Medulla oblongata (tissue), 1 donor: ENCODE results near the gene CHP2.
"Not testable (repeated sequence)": the region's sequence is repeated elsewhere in the genome, so short reads cannot be mapped to it uniquely, and the experiment has no call there.

Experiments
- DNase-seq: peaks from one replicate; pipeline ENCODE4 v3.0.0-alpha.2; 2015; ENCODE audit errors: extremely low spot score

CHP2 gene

DNA sequence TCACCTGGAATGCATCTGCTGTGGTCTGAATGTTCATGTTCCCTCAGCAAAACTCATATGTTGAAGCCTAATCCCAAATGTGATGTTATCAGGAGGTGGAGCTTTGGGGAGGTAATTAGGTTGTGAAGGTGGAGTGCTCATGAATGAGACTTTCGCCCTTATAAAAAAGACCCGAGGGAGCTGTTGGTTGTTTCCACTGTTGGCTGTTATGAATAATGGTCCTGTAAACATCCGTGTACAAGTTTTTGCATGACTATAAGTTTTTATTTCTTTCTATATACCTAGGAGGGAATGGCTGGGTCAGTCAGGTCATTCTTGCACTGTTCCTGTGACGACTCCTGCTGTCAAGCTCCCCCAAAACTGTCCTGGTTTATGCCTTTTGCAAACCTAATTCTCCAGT lies 9.6 kb upstream of the CHP2 start:
- DNase-seq = no peak

DNA sequence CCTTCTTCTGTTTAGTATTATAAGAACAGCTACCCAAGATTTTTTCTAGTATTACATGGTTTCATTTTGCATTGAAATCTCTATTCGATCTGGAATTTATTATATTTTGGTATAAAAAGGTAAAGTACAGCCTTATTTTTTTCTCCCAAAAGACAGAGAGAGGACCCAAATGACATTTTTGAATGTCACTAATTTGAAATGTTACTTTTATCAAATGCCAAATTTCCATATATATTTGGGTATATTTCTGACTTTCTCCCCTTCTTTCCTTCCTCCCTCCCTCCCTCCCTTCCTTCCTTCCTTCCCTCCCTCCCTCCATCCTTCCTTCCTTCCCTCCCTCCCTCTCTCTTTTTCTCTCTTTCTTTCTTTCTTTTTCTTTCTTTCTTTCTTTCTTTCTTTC lies 6.2 kb upstream of the CHP2 start:
- no peak for DNase-seq

DNA sequence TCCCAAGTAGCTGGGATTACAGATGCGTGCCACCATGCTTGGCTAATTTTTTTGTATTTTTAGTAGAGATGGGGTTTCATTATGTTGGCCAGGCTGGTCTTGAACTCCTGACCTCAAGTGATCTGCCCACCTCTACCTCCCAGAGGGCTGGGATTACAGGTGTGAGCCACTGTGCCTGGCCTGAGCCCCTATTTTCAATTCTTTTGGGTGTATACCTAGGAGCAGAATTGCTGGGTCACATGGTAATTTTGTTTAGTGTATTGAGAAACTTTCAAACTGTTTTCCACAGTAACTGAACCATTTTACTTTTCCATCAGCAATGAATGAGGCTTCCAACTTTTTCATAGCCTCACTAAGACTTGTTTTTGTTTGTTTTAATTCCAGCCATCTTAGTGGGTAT lies 3.8 kb upstream of the CHP2 start:
- DNase-seq = not testable (repeated sequence)

- DNase-seq = no peak
Observed at GRCh38 chr16:23753908-23754593, 775 bp upstream of the CHP2 start.

DNA sequence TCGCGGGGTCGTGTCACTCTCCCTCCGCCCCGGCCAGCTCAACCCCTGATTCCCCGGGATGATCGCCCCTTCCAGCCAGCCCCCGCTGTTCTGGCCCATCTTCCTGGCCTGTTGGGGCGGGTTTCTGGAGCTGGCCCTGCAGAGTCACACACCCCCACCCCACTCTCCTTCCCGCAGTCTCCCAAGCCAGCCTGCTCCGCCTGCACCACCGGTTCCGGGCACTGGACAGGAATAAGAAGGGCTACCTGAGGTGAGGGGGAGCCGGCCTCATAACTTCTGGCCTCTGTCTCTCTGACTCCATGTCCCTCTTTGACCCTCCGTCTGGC lies 621 bp downstream of the CHP2 start:
- no peak for DNase-seq

DNA sequence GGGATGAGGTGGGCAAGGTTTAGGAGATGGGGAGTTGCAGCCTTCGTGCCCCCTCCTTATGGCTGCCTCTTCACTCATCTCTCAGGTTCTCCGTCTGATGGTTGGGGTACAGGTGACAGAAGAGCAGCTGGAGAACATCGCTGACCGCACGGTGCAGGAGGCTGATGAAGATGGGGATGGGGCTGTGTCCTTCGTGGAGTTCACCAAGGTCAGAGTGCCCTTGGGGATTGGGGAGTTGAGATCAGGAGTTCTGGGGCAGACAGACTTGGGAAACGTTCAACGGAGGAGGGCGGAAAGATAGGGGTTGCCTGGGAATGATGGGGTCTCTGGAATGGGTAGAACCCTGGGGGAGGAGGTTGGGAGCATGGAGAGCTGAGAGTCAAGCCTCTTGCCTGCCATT lies 2.3 kb downstream of the CHP2 start:
- DNase-seq = no peak

- no peak for DNase-seq
Observed at GRCh38 chr16:23757937-23758619, 3.3 kb downstream of the CHP2 start.

- DNase-seq = no peak
Observed at GRCh38 chr16:23765933-23766332, 11.1 kb downstream of the CHP2 start.

- DNase-seq = no peak
Observed at GRCh38 chr16:23768581-23768980, 13.8 kb downstream of the CHP2 start.

DNA sequence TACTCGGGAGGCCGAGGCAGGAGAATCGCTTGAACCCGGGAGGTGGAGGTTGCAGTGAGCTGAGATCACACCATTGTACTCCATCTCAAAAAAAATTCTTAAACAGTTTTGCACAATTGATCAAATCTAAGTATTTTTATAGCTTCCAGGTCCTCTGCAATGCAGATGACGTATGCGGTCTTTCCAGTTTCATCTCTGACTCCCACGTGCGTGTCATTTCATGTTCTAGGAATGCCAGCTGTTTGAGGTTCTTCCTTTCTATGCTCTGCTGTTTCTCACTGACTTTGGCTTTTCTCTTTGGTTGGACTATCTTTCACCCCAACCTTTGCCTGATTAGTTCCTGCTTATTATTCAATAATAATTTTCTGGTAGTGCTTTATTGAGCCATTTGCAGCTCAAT lies 16.2 kb downstream of the CHP2 start:
- no peak for DNase-seq

- DNase-seq = no peak
Observed at GRCh38 chr16:23771642-23772041, 16.8 kb downstream of the CHP2 start.

DNA sequence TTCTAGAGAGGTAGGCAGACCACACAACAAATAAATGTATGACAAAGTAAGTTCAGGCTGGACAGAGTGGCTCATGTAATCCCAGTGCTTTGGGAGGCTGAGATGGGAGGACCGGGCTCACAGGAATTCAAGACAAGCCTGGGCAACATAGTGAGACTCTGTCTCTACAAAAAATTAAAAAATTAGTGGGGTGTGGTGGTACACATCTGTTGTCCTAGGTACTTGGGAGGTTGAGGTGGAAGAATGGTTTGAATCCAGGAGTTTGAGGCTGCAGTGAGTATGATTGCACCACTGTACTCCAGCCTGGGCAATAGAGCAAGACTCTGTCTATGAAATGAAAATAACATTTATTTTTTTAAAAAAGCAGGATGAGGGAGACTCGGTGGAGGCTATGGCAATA lies 18.5 kb downstream of the CHP2 start:
- no peak for DNase-seq

- peak; percentile 24 for DNase-seq
Observed at GRCh38 chr16:23781176-23781575, 26.4 kb downstream of the CHP2 start.

- no peak for DNase-seq
Observed at GRCh38 chr16:23784811-23785447, 30.1 kb downstream of the CHP2 start.

- DNase-seq = no peak
Observed at GRCh38 chr16:23785842-23786241, 31.0 kb downstream of the CHP2 start.

DNA sequence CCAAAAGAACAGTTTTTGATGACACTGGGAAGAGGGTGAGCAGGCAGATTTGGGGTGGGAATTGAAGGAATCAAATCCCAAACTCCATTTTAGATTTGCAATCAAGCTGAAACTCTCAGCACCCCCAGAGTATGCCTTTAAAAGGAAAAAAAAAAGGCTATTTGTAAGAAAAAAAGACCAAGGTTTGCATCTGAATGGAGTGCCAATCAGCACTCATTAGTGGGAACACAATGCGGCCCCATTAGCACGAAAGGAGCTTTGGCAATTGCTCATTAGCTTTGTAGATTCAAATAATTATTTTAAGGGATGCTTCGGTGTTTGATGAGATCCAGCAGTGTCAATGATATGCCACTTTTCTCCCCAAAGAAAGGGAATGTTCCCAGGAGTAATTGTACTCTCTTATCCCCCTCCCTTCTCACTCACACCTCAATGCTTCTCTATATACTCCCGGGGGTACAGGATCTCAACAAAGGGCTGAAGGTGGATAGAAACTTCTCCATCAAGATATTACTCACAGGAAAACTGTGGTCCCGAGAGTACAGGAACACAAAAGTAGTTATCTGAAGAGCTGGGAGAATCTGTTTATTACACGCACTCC lies 32.2 kb downstream of the CHP2 start:
- DNase-seq = no peak

- DNase-seq = peak; percentile 20
Observed at GRCh38 chr16:23788685-23789084, 33.9 kb downstream of the CHP2 start.

DNA sequence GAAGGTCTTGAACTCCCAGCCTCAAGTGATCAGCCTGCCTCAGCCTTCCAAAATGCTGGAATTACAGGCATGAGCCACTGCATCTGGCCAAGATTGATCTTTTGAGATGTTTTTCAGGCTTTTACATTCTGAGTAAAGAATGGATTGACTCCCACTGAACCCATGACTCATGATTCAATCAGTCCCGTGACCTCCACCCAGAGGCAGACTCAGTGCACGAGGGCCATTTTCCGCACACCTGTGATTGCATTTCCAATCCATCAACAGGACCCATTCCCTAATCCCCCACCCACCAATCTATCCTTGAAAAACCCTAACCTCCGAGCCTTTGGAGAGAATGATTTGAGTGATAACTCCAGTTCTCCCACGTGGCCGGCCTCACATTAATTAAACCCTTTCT lies 40.6 kb downstream of the CHP2 start:
- DNase-seq = no peak

- no peak for DNase-seq
Observed at GRCh38 chr16:23796941-23797340, 42.1 kb downstream of the CHP2 start.

DNA sequence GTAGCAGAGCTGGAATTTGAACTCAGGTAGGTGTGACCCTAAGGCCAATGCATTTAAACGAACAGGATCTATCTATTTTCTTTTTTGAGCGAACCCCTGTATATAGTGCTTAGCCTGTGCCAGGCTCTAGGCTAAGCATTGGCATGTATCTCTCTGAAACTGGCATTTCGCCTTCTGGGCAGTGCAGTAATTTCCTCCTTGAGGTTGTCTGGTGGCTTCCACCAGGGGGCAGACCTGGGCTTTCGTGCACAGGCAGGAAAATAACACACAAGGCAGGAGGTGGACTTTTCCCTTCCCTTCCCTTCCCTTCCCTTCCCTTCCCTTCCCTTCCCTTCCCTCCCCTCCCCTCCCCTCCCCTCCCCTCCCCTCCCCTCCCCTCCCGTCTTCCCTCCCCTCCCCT lies 46.6 kb downstream of the CHP2 start:
- peak; percentile 90 for DNase-seq

- DNase-seq = no peak
Observed at GRCh38 chr16:23802776-23803175, 48.0 kb downstream of the CHP2 start.

GRCh38 chr16:23803591-23804123 lies 48.8 kb downstream of the CHP2 start:
- peak; percentile 76 for DNase-seq

DNA sequence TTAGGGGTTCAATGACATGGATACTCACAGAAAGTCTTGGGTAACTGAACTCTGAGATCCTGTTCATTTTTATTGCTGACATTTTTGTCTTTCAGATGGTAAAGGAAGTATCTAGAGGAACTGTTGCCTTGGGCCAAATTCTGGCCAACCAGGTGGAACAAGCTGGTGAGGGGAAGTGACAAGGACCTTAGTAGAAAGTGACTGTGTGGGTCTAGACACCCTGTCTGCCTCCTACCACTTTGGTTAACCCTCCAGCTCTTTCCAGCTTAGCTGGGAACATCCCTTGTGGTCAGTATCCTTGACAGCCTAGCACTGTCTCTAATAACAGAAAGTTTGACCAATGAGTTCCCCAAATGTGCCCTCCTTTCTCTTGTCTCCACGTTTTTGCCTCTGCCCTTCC lies 52.2 kb downstream of the CHP2 start:
- peak; percentile 68 for DNase-seq
